Hindlimb muscle (tissue), 1 donor: Measurements from ENCODE around the gene HOXA5. TPM values are rescaled to one million over a fixed set of nuclear protein-coding genes. Genes with fewer than 3 reads are reported as not detected.

Source experiments
- DNase-seq: peaks from one replicate; pipeline ENCODE4 v3.0.0-alpha.2; 2013
- polyA plus RNA-seq: library from polyadenylated mRNA; unstranded; fragments of 120-200 nt; gene quantifications from one replicate; pipeline ENCODE4 v1.2.1, GENCODE V29; 2013; ENCODE audit not compliant: insufficient read length

HOXA5 gene
- polyA plus RNA-seq, 1 donor = 7.0 TPM

- DNase-seq = no peak
These were observed 12.1 kb downstream of the HOXA5 start for GRCh38 chr7:27131390-27131819.

- DNase-seq = peak; percentile 95
These were observed 12.7 kb downstream of the HOXA5 start, which contains the start of gene HOXA4 for GRCh38 chr7:27130540-27131389. Gene HOXA4 (minus strand): TSS chr7:27130757. CDS start chr7:27130733, 24 bp downstream.

GRCh38 chr7:27129729-27130539 lies 13.5 kb downstream of the HOXA5 start:
- no peak for DNase-seq

GRCh38 chr7:27128776-27129728 lies 14.4 kb downstream of the HOXA5 start:
- no peak for DNase-seq

- no peak for DNase-seq
These were observed 15.4 kb downstream of the HOXA5 start for GRCh38 chr7:27128034-27128433.

- DNase-seq = no peak
These were observed 16.7 kb downstream of the HOXA5 start for GRCh38 chr7:27126596-27127327.

- no peak for DNase-seq
These were observed 17.5 kb downstream of the HOXA5 start for GRCh38 chr7:27125986-27126394.

GRCh38 chr7:27124902-27125689 lies 18.4 kb downstream of the HOXA5 start:
- no peak for DNase-seq

- no peak for DNase-seq
These were observed 19.2 kb downstream of the HOXA5 start for GRCh38 chr7:27124096-27124901.

GRCh38 chr7:27123477-27124053 lies 19.9 kb downstream of the HOXA5 start:
- no peak for DNase-seq

GRCh38 chr7:27123007-27123476 lies 20.4 kb downstream of the HOXA5 start:
- no peak for DNase-seq

- no peak for DNase-seq
These were observed 21.2 kb downstream of the HOXA5 start for GRCh38 chr7:27122077-27122910.

GRCh38 chr7:27121684-27122076 lies 21.8 kb downstream of the HOXA5 start:
- DNase-seq = no peak

- DNase-seq = no peak
These were observed 24.0 kb downstream of the HOXA5 start for GRCh38 chr7:27119412-27119911.

GRCh38 chr7:27118580-27118979 lies 24.9 kb downstream of the HOXA5 start:
- no peak for DNase-seq

GRCh38 chr7:27117887-27118491 lies 25.5 kb downstream of the HOXA5 start:
- no peak for DNase-seq
